K562 (cell line): ENCODE measurements around the gene SDK1.

Source experiments
- ZNF24 ChIP-seq: fragments of 450-650 bp; IDR thresholded peaks from 2 replicates; pipeline ENCODE4 v1.6.1; 2016
- ZNF347 ChIP-seq: fragments of 450-650 bp; formaldehyde crosslinking; IDR thresholded peaks from 2 replicates; pipeline ENCODE4 v1.4.0; 2020; ENCODE audit warnings: low read depth, mild to moderate bottlenecking, moderate library complexity
- TF ChIP-seq, protein P1 (sequence below), 2 experiments: fragments of 450-650 bp; conservative IDR thresholded peaks; 2 replicates each; pipeline ENCODE4 v1.6.1; 2017; ENCODE audit warnings: mild to moderate bottlenecking in 2 of 2, moderate library complexity in 2 of 2
- TF ChIP-seq, protein P2 (sequence below): fragments of 250-450 bp; sonication (Bioruptor Pico); IDR thresholded peaks from 2 replicates; pipeline ENCODE4 v1.5.0; 2020; ENCODE audit warnings: mild to moderate bottlenecking

DNA sequence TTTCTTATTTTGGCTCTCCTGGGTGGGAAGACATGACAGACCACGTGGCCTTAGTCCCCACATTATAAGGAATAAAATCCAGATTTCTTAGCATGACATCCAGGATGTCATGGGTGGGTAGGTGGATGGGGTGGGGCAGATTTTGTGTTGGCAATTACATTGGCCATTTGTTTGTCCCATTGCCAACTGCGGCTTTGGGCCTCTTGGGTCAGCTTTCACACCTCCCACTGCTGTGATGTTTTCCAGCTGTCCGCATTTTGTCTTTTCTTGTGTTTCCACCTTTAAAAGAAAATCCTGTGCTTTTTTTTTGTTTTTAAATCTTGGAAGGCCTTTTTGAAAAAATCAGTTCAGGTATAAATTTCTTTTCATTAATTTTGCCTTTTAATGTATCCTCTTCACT, 237.0 kb downstream of the SDK1 start:
- no peak for TF ChIP-seq ZNF347 (CRISPR knock-in tag)
- TF ChIP-seq, protein P1, sequence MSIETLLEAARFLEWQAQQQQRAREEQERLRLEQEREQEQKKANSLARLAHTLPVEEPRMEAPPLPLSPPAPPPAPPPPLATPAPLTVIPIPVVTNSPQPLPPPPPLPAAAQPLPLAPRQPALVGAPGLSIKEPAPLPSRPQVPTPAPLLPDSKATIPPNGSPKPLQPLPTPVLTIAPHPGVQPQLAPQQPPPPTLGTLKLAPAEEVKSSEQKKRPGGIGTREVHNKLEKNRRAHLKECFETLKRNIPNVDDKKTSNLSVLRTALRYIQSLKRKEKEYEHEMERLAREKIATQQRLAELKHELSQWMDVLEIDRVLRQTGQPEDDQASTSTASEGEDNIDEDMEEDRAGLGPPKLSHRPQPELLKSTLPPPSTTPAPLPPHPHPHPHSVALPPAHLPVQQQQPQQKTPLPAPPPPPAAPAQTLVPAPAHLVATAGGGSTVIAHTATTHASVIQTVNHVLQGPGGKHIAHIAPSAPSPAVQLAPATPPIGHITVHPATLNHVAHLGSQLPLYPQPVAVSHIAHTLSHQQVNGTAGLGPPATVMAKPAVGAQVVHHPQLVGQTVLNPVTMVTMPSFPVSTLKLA (conservative IDR thresholded peaks at IDR 0.05), result no peak
- TF ChIP-seq ZNF24, result no peak
- TF ChIP-seq, protein P2, sequence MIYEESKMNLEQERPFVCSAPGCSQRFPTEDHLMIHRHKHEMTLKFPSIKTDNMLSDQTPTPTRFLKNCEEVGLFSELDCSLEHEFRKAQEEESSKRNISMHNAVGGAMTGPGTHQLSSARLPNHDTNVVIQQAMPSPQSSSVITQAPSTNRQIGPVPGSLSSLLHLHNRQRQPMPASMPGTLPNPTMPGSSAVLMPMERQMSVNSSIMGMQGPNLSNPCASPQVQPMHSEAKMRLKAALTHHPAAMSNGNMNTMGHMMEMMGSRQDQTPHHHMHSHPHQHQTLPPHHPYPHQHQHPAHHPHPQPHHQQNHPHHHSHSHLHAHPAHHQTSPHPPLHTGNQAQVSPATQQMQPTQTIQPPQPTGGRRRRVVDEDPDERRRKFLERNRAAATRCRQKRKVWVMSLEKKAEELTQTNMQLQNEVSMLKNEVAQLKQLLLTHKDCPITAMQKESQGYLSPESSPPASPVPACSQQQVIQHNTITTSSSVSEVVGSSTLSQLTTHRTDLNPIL (CRISPR knock-in tag), result no peak
